ENCODE measurements around the gene TAC3.

- TF ChIP-seq CTCF (conservative IDR thresholded peaks at IDR 0.05; ENCODE audit: low read depth, low read length) = no peak
- TF ChIP-seq EZH2phosphoT487 (IDR thresholded peaks at IDR 0.05; ENCODE audit: borderline replicate concordance, low read length) = no peak
Observed at GRCh38 chr12:56994231-56994746, 22.0 kb downstream of the TAC3 start.
